NT2/D1 (cell line): ENCODE results near the gene MAP4K1.

ENCODE experiments used
- SUZ12 ChIP-seq: IDR thresholded peaks from 2 replicates; pipeline ENCODE4 v1.6.1; 2011; ENCODE audit not compliant: insufficient read length, insufficient read depth; ENCODE audit errors: extremely low read depth
- YY1 ChIP-seq: IDR thresholded peaks from 2 replicates; pipeline ENCODE4 v1.6.1; 2011; ENCODE audit not compliant: insufficient read length, insufficient read depth

DNA sequence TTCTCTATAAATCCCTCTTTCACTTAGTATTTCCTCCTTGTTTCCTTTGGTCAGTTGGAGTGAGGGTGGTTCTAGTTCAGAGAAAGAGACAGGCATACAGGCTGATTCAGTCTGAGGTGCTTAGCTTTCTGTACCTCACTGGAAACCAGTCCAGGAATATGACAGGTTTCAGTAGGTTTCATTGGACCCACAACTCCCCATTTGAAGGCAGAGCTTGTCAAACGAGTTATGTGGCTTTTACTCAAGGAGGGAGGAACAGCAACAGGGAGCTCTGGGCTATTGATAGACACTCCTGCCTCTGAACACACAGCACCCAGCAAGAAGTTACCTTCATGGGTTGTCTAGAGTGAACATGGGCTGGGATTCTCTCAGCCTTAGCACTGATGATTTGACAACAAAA is 44.2 kb upstream of the MAP4K1 start:
- no peak for TF ChIP-seq YY1
- no peak for TF ChIP-seq SUZ12
